GM12864 (cell line): ENCODE results near the gene KISS1R.

Source experiments
- DNase-seq: peaks from one replicate; pipeline ENCODE4 v3.0.0-alpha.2; 2011; ENCODE audit warnings: low read depth
- H3K4me3 ChIP-seq: 2 replicates; pipeline ENCODE4 v1.5.1; 2011; ENCODE audit warnings: mild to moderate bottlenecking, low read depth, low read length, control low read depth
- CTCF ChIP-seq: IDR thresholded peaks from 2 replicates; pipeline ENCODE4 v1.5.1; 2011; ENCODE audit warnings: low read depth, mild to moderate bottlenecking, moderate library complexity, low read length, control low read depth, inconsistent platforms; ENCODE audit errors: missing control alignments

KISS1R gene

GRCh38 chr19:926589-927350 lies 9.6 kb downstream of the KISS1R start:
- DNase-seq: no peak
- H3K4me3 ChIP-seq: peak overlapping the region; percentile 95
- no peak for TF ChIP-seq CTCF

DNA sequence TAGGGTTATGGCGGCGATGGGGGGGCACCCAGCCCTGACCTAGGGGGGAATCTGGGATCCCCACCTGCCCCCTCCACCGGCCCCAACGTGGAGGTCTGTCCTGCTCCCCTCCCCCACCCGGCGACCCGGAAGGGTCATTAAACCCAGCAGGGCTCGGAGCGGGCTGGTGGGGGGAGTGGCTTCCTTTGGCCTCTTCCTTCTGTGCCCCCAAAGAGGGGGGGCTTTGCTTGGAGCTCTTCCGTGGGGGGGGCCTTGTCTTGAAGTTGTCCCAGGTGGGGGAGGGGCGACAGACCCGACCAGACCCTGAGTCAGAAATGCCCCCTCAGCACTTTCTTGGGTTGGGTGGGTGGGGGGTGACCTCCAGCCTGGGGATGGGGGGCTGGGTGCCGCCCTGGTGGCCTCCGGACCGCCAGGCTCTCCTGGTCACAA lies 10.2 kb downstream of the KISS1R start:
- peak overlapping the region; percentile 95 for H3K4me3 ChIP-seq
- TF ChIP-seq CTCF: no peak
- no peak for DNase-seq

- no peak for TF ChIP-seq CTCF
- DNase-seq: no peak
- peak overlapping the region; percentile 95 for H3K4me3 ChIP-seq
Measured at GRCh38 chr19:927780-928401, 10.8 kb downstream of the KISS1R start.

- TF ChIP-seq CTCF: no peak
- H3K4me3 ChIP-seq: no peak overlapping the region; the same call in 1 of the 2 replicates
- no peak for DNase-seq
Measured at GRCh38 chr19:928471-929202, 11.5 kb downstream of the KISS1R start.

- no peak for DNase-seq
- TF ChIP-seq CTCF: no peak
- no peak overlapping the region for H3K4me3 ChIP-seq
Measured at GRCh38 chr19:929203-929890, 12.2 kb downstream of the KISS1R start.

DNA sequence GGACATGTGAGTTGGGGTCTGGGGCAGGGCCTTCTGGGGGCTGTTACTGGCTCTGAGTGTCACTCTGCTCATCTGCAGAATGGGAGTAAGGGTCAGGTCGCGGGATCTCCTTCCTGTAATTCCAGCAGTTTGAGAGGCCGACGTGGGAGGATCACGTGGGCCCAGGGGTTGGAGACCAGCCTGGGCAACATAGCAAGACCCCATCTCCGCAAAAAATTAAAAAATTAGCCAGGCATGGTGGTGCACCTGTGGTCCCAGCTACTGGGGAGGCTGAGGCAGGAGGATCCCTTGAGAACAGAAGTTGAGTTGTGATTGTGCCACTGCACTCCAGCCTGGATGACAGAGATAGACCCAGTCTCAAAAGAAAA lies 12.7 kb downstream of the KISS1R start:
- no peak overlapping the region for H3K4me3 ChIP-seq
- DNase-seq: no peak
- TF ChIP-seq CTCF: no peak
